ENCODE data around the gene DMXL2. TPM values are rescaled to one million over a fixed set of nuclear protein-coding genes. Genes with fewer than 3 reads are reported as not detected.
A peak's percentile ranks its signal among the peaks of the same experiment; 100 is the strongest.
"Not testable (repeated sequence)": the region's sequence is repeated elsewhere in the genome, so short reads cannot be mapped to it uniquely, and the experiment has no call there.

The DMXL2 gene
- 3.4 and 4.6 TPM in 2 replicates for total RNA-seq

- DNase-seq, result peak; percentile 91
- peaks cover 3% of the 10 kb centered on the region for H3K9me3 Mint-ChIP-seq
- H3K4me3 Mint-ChIP-seq, result peak within 1 kb of the TSS; percentile 87
- peak within 1 kb of the TSS; percentile 72 for H3K27ac Mint-ChIP-seq
- peaks cover 12% of the 10 kb centered on the region for H3K4me1 Mint-ChIP-seq
- no peaks in the 10 kb centered on the region for H3K36me3 Mint-ChIP-seq (ENCODE audit: low read depth)
- intact Hi-C loops (cut with micrococcal nuclease), result no loop called here
- peaks cover 53% of the 10 kb centered on the region for H3K27me3 Mint-ChIP-seq
These were observed at the start of gene DMXL2 for GRCh38 chr15:51622604-51623370. DMXL2 (minus strand) TSS chr15:51622771; CDS start chr15:51622545, 226 bp downstream.

GRCh38 chr15:51672155-51672687, 49.6 kb upstream of the DMXL2 start:
- Mint-ChIP-seq H3K27ac (no peak overlapping the region), H3K4me3 (no peak overlapping the region), H3K9me3 (peaks cover 7% of the 10 kb centered on the region), H3K27me3 (peaks cover 20% of the 10 kb centered on the region), H3K4me1 (no peaks in the 10 kb centered on the region), H3K36me3 (ENCODE audit: low read depth) (no peaks in the 10 kb centered on the region)
- no peak for DNase-seq
- intact Hi-C loops (cut with micrococcal nuclease), result no loop called here

- peaks cover 21% of the 10 kb centered on the region for H3K27me3 Mint-ChIP-seq
- intact Hi-C loops (cut with micrococcal nuclease), result no loop called here
- no peak overlapping the region for H3K4me3 Mint-ChIP-seq
- H3K36me3 Mint-ChIP-seq (ENCODE audit: low read depth), result no peaks in the 10 kb centered on the region
- no peaks in the 10 kb centered on the region for H3K4me1 Mint-ChIP-seq
- H3K27ac Mint-ChIP-seq, result no peak overlapping the region
- peaks cover 4% of the 10 kb centered on the region for H3K9me3 Mint-ChIP-seq
- no peak for DNase-seq
These were observed 46.8 kb upstream of the DMXL2 start for GRCh38 chr15:51669381-51669780.

GRCh38 chr15:51668446-51668845, 45.9 kb upstream of the DMXL2 start:
- no peaks in the 10 kb centered on the region for H3K36me3 Mint-ChIP-seq (ENCODE audit: low read depth)
- no peak overlapping the region for H3K4me3 Mint-ChIP-seq
- intact Hi-C loops (cut with micrococcal nuclease), result no loop called here
- H3K9me3 Mint-ChIP-seq, result peaks cover 4% of the 10 kb centered on the region
- no peak overlapping the region for H3K27ac Mint-ChIP-seq
- no peak for DNase-seq
- H3K27me3 Mint-ChIP-seq, result peaks cover 22% of the 10 kb centered on the region
- no peaks in the 10 kb centered on the region for H3K4me1 Mint-ChIP-seq

- intact Hi-C loops (cut with micrococcal nuclease), result no loop called here
- no peak overlapping the region for H3K4me3 Mint-ChIP-seq
- peaks cover 26% of the 10 kb centered on the region for H3K27me3 Mint-ChIP-seq
- H3K4me1 Mint-ChIP-seq, result no peaks in the 10 kb centered on the region
- no peaks in the 10 kb centered on the region for H3K36me3 Mint-ChIP-seq (ENCODE audit: low read depth)
- H3K27ac Mint-ChIP-seq, result no peak overlapping the region
- peaks cover 4% of the 10 kb centered on the region for H3K9me3 Mint-ChIP-seq
- DNase-seq, result no peak
These were observed 44.9 kb upstream of the DMXL2 start for GRCh38 chr15:51667478-51667877.

GRCh38 chr15:51661072-51661471, 38.5 kb upstream of the DMXL2 start:
- intact Hi-C loops (cut with micrococcal nuclease), result no loop called here
- Mint-ChIP-seq H3K27ac (no peak overlapping the region), H3K4me3 (no peak overlapping the region), H3K36me3 (ENCODE audit: low read depth) (no peaks in the 10 kb centered on the region), H3K27me3 (peaks cover 14% of the 10 kb centered on the region), H3K9me3 (no peaks in the 10 kb centered on the region), H3K4me1 (no peaks in the 10 kb centered on the region)
- DNase-seq, result no peak

GRCh38 chr15:51658664-51659063, 36.1 kb upstream of the DMXL2 start:
- Mint-ChIP-seq H3K27me3 (peaks cover 11% of the 10 kb centered on the region), H3K27ac (no peak overlapping the region), H3K4me1 (no peaks in the 10 kb centered on the region), H3K36me3 (ENCODE audit: low read depth) (no peaks in the 10 kb centered on the region), H3K9me3 (no peaks in the 10 kb centered on the region), H3K4me3 (no peak overlapping the region)
- intact Hi-C loops (cut with micrococcal nuclease), result no loop called here
- peak; percentile 9 for DNase-seq

- H3K9me3 Mint-ChIP-seq; H3K4me1 Mint-ChIP-seq; intact Hi-C loops (cut with micrococcal nuclease); H3K36me3 Mint-ChIP-seq (ENCODE audit: low read depth); H3K4me3 Mint-ChIP-seq; H3K27ac Mint-ChIP-seq; DNase-seq: not testable (repeated sequence)
- H3K27me3 Mint-ChIP-seq, result peaks cover 11% of the 10 kb centered on the region
These were observed 33.0 kb upstream of the DMXL2 start for GRCh38 chr15:51655401-51656057.

GRCh38 chr15:51652084-51652668, 29.6 kb upstream of the DMXL2 start:
- H3K4me3 Mint-ChIP-seq, result no peak overlapping the region

GRCh38 chr15:51649659-51650521, 27.3 kb upstream of the DMXL2 start:
- intact Hi-C loops (cut with micrococcal nuclease), result loop anchor here (1.0 kb wide), 1 partner anchor 127 kb away; no protein-coding TSS in a partner anchor
- Mint-ChIP-seq H3K27me3 (peaks cover 12% of the 10 kb centered on the region), H3K9me3 (no peaks in the 10 kb centered on the region), H3K27ac (no peak overlapping the region), H3K36me3 (ENCODE audit: low read depth) (no peaks in the 10 kb centered on the region), H3K4me1 (peaks cover 2% of the 10 kb centered on the region), H3K4me3 (no peak overlapping the region)
- DNase-seq, result peak; percentile 87

More at GRCh38 chr15:51652084-51652668, 29.6 kb upstream of the DMXL2 start:
- Mint-ChIP-seq H3K27me3 (peaks cover 11% of the 10 kb centered on the region), H3K36me3 (ENCODE audit: low read depth) (no peaks in the 10 kb centered on the region), H3K27ac (no peak overlapping the region), H3K4me1 (peaks cover 2% of the 10 kb centered on the region), H3K9me3 (no peaks in the 10 kb centered on the region)
- intact Hi-C loops (cut with micrococcal nuclease), result no loop called here
- DNase-seq, result no peak

GRCh38 chr15:51648643-51649042, 26.1 kb upstream of the DMXL2 start:
- intact Hi-C loops (cut with micrococcal nuclease); H3K9me3 Mint-ChIP-seq; H3K4me1 Mint-ChIP-seq; H3K4me3 Mint-ChIP-seq; H3K27ac Mint-ChIP-seq; DNase-seq; H3K36me3 Mint-ChIP-seq (ENCODE audit: low read depth): not testable (repeated sequence)
- peaks cover 17% of the 10 kb centered on the region for H3K27me3 Mint-ChIP-seq

- H3K4me3 Mint-ChIP-seq; H3K27ac Mint-ChIP-seq; H3K36me3 Mint-ChIP-seq (ENCODE audit: low read depth); DNase-seq; intact Hi-C loops (cut with micrococcal nuclease); H3K9me3 Mint-ChIP-seq; H3K4me1 Mint-ChIP-seq: not testable (repeated sequence)
- peaks cover 17% of the 10 kb centered on the region for H3K27me3 Mint-ChIP-seq
These were observed 25.5 kb upstream of the DMXL2 start for GRCh38 chr15:51648101-51648500.

- peaks cover 17% of the 10 kb centered on the region for H3K27me3 Mint-ChIP-seq
- H3K27ac Mint-ChIP-seq, result no peak overlapping the region
- no peak for DNase-seq
- H3K36me3 Mint-ChIP-seq (ENCODE audit: low read depth), result no peaks in the 10 kb centered on the region
- no peaks in the 10 kb centered on the region for H3K9me3 Mint-ChIP-seq
- intact Hi-C loops (cut with micrococcal nuclease), result no loop called here
- peaks cover 2% of the 10 kb centered on the region for H3K4me1 Mint-ChIP-seq
- H3K4me3 Mint-ChIP-seq, result no peak overlapping the region
These were observed 24.6 kb upstream of the DMXL2 start for GRCh38 chr15:51647128-51647562.

Data from activated CD4-positive, alpha-beta T cell treated with anti-CD3 and anti-CD28 coated beads, Interleukin-2, amount 10 ng/mL, durations not matched to agents 24 days and 14 days (primary cell).